GM12892 (cell line): ENCODE measurements around the gene TSPY3. TPM values are rescaled to one million over a fixed set of nuclear protein-coding genes. Genes with fewer than 3 reads are reported as not detected.
"Not testable (repeated sequence)": the region's sequence is repeated elsewhere in the genome, so short reads cannot be mapped to it uniquely, and the experiment has no call there.

ENCODE experiments used
- DNase-seq: peaks from one replicate; pipeline ENCODE4 v3.0.0; 2011; ENCODE audit not compliant: insufficient read length
- FAIRE-seq: peaks from 2 replicates; lab custom pipeline; 2011; peaks lifted over from hg19 to GRCh38; lab: Jason Lieb, UNC
- polyA plus RNA-seq: library from polyadenylated mRNA; unstranded; fragments of >200 nt; gene quantifications from one replicate; pipeline ENCODE4 v1.2.1, GENCODE V29; 2012; ENCODE audit warnings: missing spikeins, inconsistent platforms; ENCODE audit not compliant: missing spikeins

Gene TSPY3, protein sequence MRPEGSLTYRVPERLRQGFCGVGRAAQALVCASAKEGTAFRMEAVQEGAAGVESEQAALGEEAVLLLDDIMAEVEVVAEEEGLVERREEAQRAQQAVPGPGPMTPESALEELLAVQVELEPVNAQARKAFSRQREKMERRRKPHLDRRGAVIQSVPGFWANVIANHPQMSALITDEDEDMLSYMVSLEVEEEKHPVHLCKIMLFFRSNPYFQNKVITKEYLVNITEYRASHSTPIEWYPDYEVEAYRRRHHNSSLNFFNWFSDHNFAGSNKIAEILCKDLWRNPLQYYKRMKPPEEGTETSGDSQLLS
- not detected for polyA plus RNA-seq

- DNase-seq, FAIRE-seq: not testable (repeated sequence)
These were observed at the start of gene TSPY3 for GRCh38 chrY:9398121-9398520. Gene TSPY3 (plus strand): TSS chrY:9398421. CDS start chrY:9398467, 46 bp downstream.

- FAIRE-seq, DNase-seq: not testable (repeated sequence)
These were observed 40.7 kb upstream of the TSPY3 start, which contains the start of gene TSPY8 for GRCh38 chrY:9357497-9357896. Gene TSPY8 (plus strand): TSS chrY:9357797. CDS start chrY:9357843, 46 bp downstream.

DNA sequence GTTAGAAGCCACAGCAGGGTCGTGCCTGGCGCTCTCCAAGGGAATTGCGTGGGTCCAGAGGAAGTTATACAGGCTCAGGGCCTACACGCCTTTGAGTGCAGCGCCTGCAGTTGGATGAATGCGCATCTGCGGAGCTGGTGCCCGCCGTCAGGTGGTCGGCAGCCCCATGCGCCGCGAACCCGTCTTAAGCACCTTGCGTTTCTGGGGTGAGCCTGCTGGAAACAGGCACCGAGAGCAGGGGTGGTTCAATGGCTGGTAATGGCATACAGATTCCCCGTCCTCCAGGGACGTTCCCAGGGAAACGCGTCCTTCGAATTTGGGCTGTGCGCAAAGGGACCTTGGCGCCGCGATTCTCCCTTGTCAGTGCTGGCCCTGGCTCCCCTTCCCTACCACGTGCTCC is 1.7 kb upstream of the TSPY3 start:
- FAIRE-seq, DNase-seq: not testable (repeated sequence)
